Activated naive CD8-positive, alpha-beta T cell treated with anti-CD3 and anti-CD28 coated beads, Interleukin-2, amount 10 ng/mL, durations not matched to agents 7 days and 5 days (primary cell): ENCODE results near the gene NT5DC3. TPM values are rescaled to one million over a fixed set of nuclear protein-coding genes. Genes with fewer than 3 reads are reported as not detected.

ENCODE experiments used
- ATAC-seq: fragments of 150-1000 bp; cut with Tn5 transposase; one replicate; pipeline ENCODE4 v1.10.0; 2021; ENCODE audit warnings: low read depth, moderate library complexity
- POLR2A ChIA-PET: fragments of 350-600 bp; sonication (Branson Sonifier 250); formaldehyde crosslinking; loops from one replicate; lab custom pipeline; 2021; ENCODE audit warnings: antibody characterized with exemption; lab: Charles Lee
- DNase-seq: peaks from one replicate; pipeline ENCODE4 v3.0.0; 2021
- H3K27ac Mint-ChIP-seq: one replicate; pipeline ENCODE4 v1.8.0; 2022; ENCODE audit warnings: mild to moderate bottlenecking, mixed read lengths
- H3K27me3 Mint-ChIP-seq: one replicate; pipeline ENCODE4 v1.8.0; 2022; ENCODE audit warnings: mild to moderate bottlenecking, moderate library complexity, mixed read lengths
- H3K36me3 Mint-ChIP-seq: one replicate; pipeline ENCODE4 v1.8.0; 2021; ENCODE audit warnings: mild to moderate bottlenecking, mixed read lengths
- H3K4me1 Mint-ChIP-seq: one replicate; pipeline ENCODE4 v1.8.0; 2021; ENCODE audit warnings: mixed read lengths
- H3K4me3 Mint-ChIP-seq: one replicate; pipeline ENCODE4 v1.8.0; 2022; ENCODE audit warnings: mild to moderate bottlenecking, moderate library complexity, mixed read lengths
- H3K9me3 Mint-ChIP-seq: one replicate; pipeline ENCODE4 v1.8.0; 2021; ENCODE audit warnings: mixed read lengths
- total RNA-seq, 2 experiments: library from RNA; stranded (reverse); gene quantifications; one replicate each; pipeline ENCODE4 v1.2.3, GENCODE V29; 2021

The NT5DC3 gene
- total RNA-seq, 2 experiments from 2014 or later = 3.4 to 4.1 TPM

GRCh38 chr12:103743788-103744187 is 97.2 kb downstream of the NT5DC3 start:
- H3K27ac Mint-ChIP-seq = no peak overlapping the region
- POLR2A ChIA-PET = no interaction called here
- no peaks in the 10 kb centered on the region for H3K36me3 Mint-ChIP-seq
- ATAC-seq = no peak
- H3K4me3 Mint-ChIP-seq = no peak overlapping the region
- H3K4me1 Mint-ChIP-seq = no peaks in the 10 kb centered on the region
- peaks cover 11% of the 10 kb centered on the region for H3K27me3 Mint-ChIP-seq
- H3K9me3 Mint-ChIP-seq = no peaks in the 10 kb centered on the region
- no peak for DNase-seq

GRCh38 chr12:103742349-103742932 is 98.6 kb downstream of the NT5DC3 start:
- no peak for ATAC-seq
- Mint-ChIP-seq H3K4me3 (no peak overlapping the region), H3K27me3 (peaks cover 13% of the 10 kb centered on the region), H3K36me3 (no peaks in the 10 kb centered on the region), H3K27ac (no peak overlapping the region), H3K9me3 (no peaks in the 10 kb centered on the region), H3K4me1 (no peaks in the 10 kb centered on the region)
- POLR2A ChIA-PET = no interaction called here
- DNase-seq = no peak

GRCh38 chr12:103737881-103738280 is 103.2 kb downstream of the NT5DC3 start:
- Mint-ChIP-seq H3K27me3 (peaks cover 13% of the 10 kb centered on the region), H3K36me3 (no peaks in the 10 kb centered on the region), H3K4me3 (no peak overlapping the region), H3K9me3 (no peaks in the 10 kb centered on the region), H3K27ac (no peak overlapping the region), H3K4me1 (no peaks in the 10 kb centered on the region)
- POLR2A ChIA-PET = no interaction called here
- ATAC-seq = no peak
- DNase-seq = no peak

- Mint-ChIP-seq H3K4me3 (no peak overlapping the region), H3K4me1 (no peaks in the 10 kb centered on the region), H3K9me3 (peaks cover 1% of the 10 kb centered on the region), H3K27me3 (peaks cover 9% of the 10 kb centered on the region), H3K27ac (no peak overlapping the region), H3K36me3 (no peaks in the 10 kb centered on the region)
- ATAC-seq = no peak
- POLR2A ChIA-PET = no interaction called here
- DNase-seq = no peak
These were observed 104.5 kb downstream of the NT5DC3 start for GRCh38 chr12:103736572-103736971.

GRCh38 chr12:103735291-103735690 is 105.7 kb downstream of the NT5DC3 start:
- DNase-seq = no peak
- no peak for ATAC-seq
- H3K4me1 Mint-ChIP-seq = no peaks in the 10 kb centered on the region
- no peak overlapping the region for H3K27ac Mint-ChIP-seq
- peaks cover 2% of the 10 kb centered on the region for H3K9me3 Mint-ChIP-seq
- no peaks in the 10 kb centered on the region for H3K36me3 Mint-ChIP-seq
- no peak overlapping the region for H3K4me3 Mint-ChIP-seq
- POLR2A ChIA-PET = no interaction called here
- H3K27me3 Mint-ChIP-seq = peaks cover 10% of the 10 kb centered on the region

- no peaks in the 10 kb centered on the region for H3K36me3 Mint-ChIP-seq
- H3K9me3 Mint-ChIP-seq = peaks cover 2% of the 10 kb centered on the region
- H3K27me3 Mint-ChIP-seq = peaks cover 10% of the 10 kb centered on the region
- no peaks in the 10 kb centered on the region for H3K4me1 Mint-ChIP-seq
- POLR2A ChIA-PET = no interaction called here
- DNase-seq = no peak
- no peak overlapping the region for H3K4me3 Mint-ChIP-seq
- no peak overlapping the region for H3K27ac Mint-ChIP-seq
- no peak for ATAC-seq
These were observed 106.2 kb downstream of the NT5DC3 start for GRCh38 chr12:103734863-103735262.

GRCh38 chr12:103731539-103731938 is 109.5 kb downstream of the NT5DC3 start:
- Mint-ChIP-seq H3K27ac (no peak overlapping the region), H3K9me3 (peaks cover 2% of the 10 kb centered on the region)

GRCh38 chr12:103729499-103729898 is 111.5 kb downstream of the NT5DC3 start:
- no peak for DNase-seq
- Mint-ChIP-seq H3K4me3 (no peak overlapping the region), H3K4me1 (no peaks in the 10 kb centered on the region)

More at GRCh38 chr12:103731539-103731938, 109.5 kb downstream of the NT5DC3 start:
- POLR2A ChIA-PET = no interaction called here
- DNase-seq = no peak
- Mint-ChIP-seq H3K27me3 (peaks cover 15% of the 10 kb centered on the region), H3K36me3 (no peaks in the 10 kb centered on the region), H3K4me3 (no peak overlapping the region), H3K4me1 (no peaks in the 10 kb centered on the region)
- ATAC-seq = no peak

GRCh38 chr12:103728323-103728722 is 112.7 kb downstream of the NT5DC3 start:
- Mint-ChIP-seq H3K4me3 (no peak overlapping the region), H3K36me3 (no peaks in the 10 kb centered on the region), H3K27me3 (peaks cover 12% of the 10 kb centered on the region), H3K4me1 (no peaks in the 10 kb centered on the region), H3K27ac (no peak overlapping the region), H3K9me3 (peaks cover 2% of the 10 kb centered on the region)
- POLR2A ChIA-PET = no interaction called here
- ATAC-seq (no peak), DNase-seq (no peak)

More at GRCh38 chr12:103729499-103729898, 111.5 kb downstream of the NT5DC3 start:
- Mint-ChIP-seq H3K27me3 (peaks cover 15% of the 10 kb centered on the region), H3K36me3 (no peaks in the 10 kb centered on the region), H3K9me3 (peaks cover 2% of the 10 kb centered on the region), H3K27ac (no peak overlapping the region)
- POLR2A ChIA-PET = no interaction called here
- no peak for ATAC-seq

GRCh38 chr12:103727638-103728037 is 113.4 kb downstream of the NT5DC3 start:
- DNase-seq (no peak), ATAC-seq (no peak)
- Mint-ChIP-seq H3K27me3 (peaks cover 12% of the 10 kb centered on the region), H3K27ac (no peak overlapping the region), H3K9me3 (peaks cover 2% of the 10 kb centered on the region), H3K4me3 (no peak overlapping the region), H3K4me1 (no peaks in the 10 kb centered on the region), H3K36me3 (no peaks in the 10 kb centered on the region)
- POLR2A ChIA-PET = no interaction called here

- DNase-seq (no peak), ATAC-seq (no peak)
- Mint-ChIP-seq H3K4me1 (no peaks in the 10 kb centered on the region), H3K36me3 (no peaks in the 10 kb centered on the region), H3K4me3 (no peak overlapping the region), H3K9me3 (no peaks in the 10 kb centered on the region), H3K27me3 (peaks cover 8% of the 10 kb centered on the region), H3K27ac (no peak overlapping the region)
- POLR2A ChIA-PET = no interaction called here
These were observed 115.6 kb downstream of the NT5DC3 start for GRCh38 chr12:103725398-103725797.

Other genes with a start within 250 kb of the NT5DC3 start
- 100 to 1,000 TPM; 279 to 304 TPM for gene HSP90B1, start 89.2 kb upstream of the NT5DC3 start, total RNA-seq
- gene TDG, start 124.6 kb upstream of the NT5DC3 start, total RNA-seq = 10 to 100 TPM; 32.5 to 37.6 TPM
- gene GLT8D2, start 209.0 kb upstream of the NT5DC3 start, total RNA-seq = not detected
- 10 to 100 TPM; 12.7 to 13.5 TPM for gene HCFC2, start 223.3 kb upstream of the NT5DC3 start, total RNA-seq